SH-SY5Y (cell line): ENCODE measurements around the gene GNAI1.

Experiments used
- GATA2 ChIP-seq: IDR thresholded peaks from 2 replicates; pipeline ENCODE4 v1.6.1; 2011; ENCODE audit warnings: mild to moderate bottlenecking, low read depth, low read length
- GATA3 ChIP-seq: IDR thresholded peaks from 2 replicates; pipeline ENCODE4 v1.6.1; 2011; ENCODE audit warnings: low read depth, mild to moderate bottlenecking, low read length, moderate library complexity

GRCh38 chr7:80247144-80247543, 112.5 kb downstream of the GNAI1 start:
- TF ChIP-seq GATA2 (no peak), GATA3 (no peak)
